Vagina (tissue), 2 donors: Measurements from ENCODE around the gene ALX3.

Experiments
- CTCF ChIP-seq, 3 experiments: fragments of 450-650 bp in 2 of 3; fragments of 200-600 bp in 1 of 3; sonication (generic) in 1 of 3; IDR thresholded peaks; one replicate each; pipeline ENCODE4 v1.5.1; 2017 to 2019; ENCODE audit warnings: antibody characterized with exemption in 3 of 3, mild to moderate bottlenecking in 2 of 3, moderate library complexity in 2 of 3
- POLR2A ChIP-seq, 2 donors: fragments of 450-650 bp; IDR thresholded peaks; one replicate each; pipeline ENCODE4 v1.6.1; 2017; ENCODE audit warnings: antibody characterized with exemption in 2 of 2, mild to moderate bottlenecking in 2 of 2, moderate library complexity in 2 of 2

GRCh38 chr1:110100335-110100734 lies 29.9 kb upstream of the ALX3 start:
- TF ChIP-seq CTCF (IDR thresholded peaks at IDR 0.05), result no peak
- TF ChIP-seq POLR2A (IDR thresholded peaks at IDR 0.05), result no peak
